SK-N-MC (cell line): ENCODE results near the gene ACSS2.

ENCODE experiments used
- EZH2 ChIP-seq: fragments of 200-600 bp; sonication (generic); IDR thresholded peaks from one replicate; pipeline ENCODE4 v1.6.1; 2017; ENCODE audit warnings: antibody characterized with exemption
- FOXP2 ChIP-seq: optimal IDR thresholded peaks from 2 replicates; pipeline ENCODE3; 2011; ENCODE audit warnings: mild to moderate bottlenecking, moderate library complexity; ENCODE audit not compliant: insufficient read depth; ENCODE audit errors: extremely low read length, control extremely low read depth

DNA sequence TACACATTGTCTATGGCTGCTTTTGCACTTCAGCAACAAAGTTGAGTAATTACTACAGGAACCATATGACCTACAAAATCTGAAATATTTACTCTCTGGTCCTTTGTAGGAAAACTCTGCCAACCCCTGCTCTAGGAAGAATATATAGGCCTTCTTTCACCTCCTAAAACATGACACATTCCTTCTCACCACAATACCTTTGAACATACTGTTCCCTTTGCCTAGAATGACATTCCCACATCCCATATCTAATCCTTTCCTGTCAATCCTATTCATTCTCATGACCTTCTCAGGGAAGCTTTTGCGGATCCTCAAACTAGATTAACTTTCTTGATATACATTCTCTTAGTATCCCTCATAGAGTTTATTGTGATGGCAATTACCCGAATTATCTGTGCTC lies 33.0 kb upstream of the ACSS2 start:
- TF ChIP-seq EZH2 (no peak), FOXP2 (no peak)
